Activated CD8-positive, alpha-beta memory T cell treated with anti-CD3 and anti-CD28 coated beads, Interleukin-2, amount 50 U/mL, for 24 hours (primary cell): ENCODE results near the gene TPH1.

Experiments used
- DNase-seq: peaks from one replicate; pipeline ENCODE4 v3.0.0-alpha.2; 2020; ENCODE audit errors: extremely low read depth

Gene TPH1

DNA sequence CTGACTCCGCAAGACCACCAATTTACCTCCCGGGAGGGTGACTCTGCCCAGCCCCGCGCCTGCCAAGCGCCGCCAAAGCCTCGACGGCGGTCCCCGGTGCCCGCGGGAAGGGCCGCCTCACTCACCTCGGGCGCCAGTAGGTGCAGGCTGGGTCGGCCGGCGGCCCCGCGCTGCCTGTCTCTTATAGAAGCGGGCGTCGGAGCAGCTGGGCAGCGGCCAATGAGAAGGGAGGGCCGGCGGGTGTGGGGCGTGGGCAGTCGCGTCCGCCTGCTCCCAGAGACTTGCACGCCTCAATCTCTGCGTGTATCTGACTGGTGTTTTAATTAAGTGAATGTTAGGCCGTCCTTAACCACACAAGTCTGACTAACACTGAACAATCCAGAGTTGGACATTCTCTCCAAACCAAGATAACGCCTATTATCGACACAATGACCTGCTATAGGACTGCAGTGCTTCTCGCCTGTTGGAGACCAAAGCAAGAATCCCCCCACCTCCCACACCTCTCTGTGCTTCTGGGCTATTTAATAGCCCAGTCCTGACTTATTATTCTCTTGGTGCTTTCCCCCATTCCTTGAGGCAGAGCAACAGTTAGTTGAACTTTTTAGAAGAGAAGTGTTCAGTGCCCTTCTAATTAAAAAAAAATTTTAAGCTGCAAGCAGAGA, at the start of gene TPH1:
Gene TPH1, minus strand, starts transcription at position 154 of the 662 bp plus-strand sequence. CDS start 5,507 bp downstream, outside the sequence.
- no peak for DNase-seq

DNA sequence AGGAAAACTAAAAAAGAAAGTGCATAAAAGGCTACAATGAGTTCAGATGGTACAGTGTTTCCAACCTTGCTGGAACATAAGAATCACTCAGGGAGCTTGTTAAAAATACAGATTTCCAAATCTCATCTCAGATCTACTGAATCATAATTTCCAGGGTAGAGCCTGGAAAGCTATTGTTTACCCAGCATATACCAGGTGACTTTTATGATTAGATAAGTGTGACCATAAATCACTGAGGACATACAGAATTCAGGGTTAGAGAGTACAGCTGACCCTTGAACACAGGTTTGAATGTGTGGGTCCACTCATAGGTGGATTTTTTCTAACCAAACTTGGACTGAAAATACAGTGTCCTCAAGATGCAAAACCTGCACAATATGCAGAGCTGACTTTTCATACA, 47.9 kb upstream of the TPH1 start:
- no peak for DNase-seq

DNA sequence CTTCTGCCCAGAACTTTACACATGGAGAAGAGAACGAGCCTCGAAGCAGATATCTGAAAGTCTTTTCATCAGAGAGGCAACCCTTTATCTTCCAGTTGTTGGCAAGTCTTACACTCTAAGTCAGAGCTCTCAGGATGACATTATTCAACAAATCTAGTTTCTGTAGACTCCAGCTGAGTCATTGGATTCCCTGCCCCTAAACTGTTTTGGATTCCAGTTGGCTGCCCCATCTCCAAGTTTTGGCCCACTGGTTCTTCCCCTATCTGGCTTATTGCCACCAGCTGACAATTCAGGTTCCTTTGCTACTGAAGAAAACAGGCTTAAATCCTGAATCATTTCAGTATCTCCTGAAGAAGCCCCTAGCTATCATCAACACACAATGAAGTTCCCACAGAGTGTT, 45.7 kb upstream of the TPH1 start:
- no peak for DNase-seq

DNA sequence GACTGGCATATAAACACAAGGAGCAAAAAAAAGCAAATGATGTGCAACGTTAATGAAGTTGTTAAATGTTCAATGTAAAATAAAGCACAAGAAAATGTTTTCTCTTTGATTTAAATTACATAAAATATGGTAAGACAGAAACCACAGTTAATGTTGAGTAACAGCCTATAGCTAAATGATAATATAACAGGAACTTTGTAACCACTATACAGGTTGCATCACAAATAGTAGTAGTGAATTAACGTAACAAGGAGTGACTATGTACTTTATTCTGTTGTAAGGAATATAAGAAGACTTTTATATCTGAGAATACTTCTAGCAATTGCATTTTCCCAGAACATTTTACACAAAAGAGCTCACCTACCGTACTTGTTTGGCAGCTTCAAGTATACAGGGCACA, 42.9 kb upstream of the TPH1 start:
- no peak for DNase-seq

DNA sequence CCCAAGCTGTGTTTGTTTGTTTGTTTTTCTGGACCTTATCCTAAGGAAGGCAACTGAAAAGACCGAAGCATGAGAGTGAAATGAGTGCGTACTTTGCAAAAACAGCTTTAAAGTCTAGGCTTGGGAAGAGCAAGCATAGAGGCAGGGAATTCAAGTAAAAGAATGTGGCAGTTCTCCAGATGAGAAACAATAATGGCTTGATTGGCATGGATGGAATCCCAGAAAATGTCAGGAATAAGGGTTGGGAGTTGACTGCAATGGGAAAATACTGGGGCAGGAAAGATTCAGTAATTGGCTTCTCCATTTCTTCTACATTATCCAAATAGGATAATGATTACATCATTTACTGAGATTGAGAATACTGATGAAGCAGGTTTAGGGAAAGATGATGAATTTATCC, 42.3 kb upstream of the TPH1 start:
- DNase-seq: no peak

DNA sequence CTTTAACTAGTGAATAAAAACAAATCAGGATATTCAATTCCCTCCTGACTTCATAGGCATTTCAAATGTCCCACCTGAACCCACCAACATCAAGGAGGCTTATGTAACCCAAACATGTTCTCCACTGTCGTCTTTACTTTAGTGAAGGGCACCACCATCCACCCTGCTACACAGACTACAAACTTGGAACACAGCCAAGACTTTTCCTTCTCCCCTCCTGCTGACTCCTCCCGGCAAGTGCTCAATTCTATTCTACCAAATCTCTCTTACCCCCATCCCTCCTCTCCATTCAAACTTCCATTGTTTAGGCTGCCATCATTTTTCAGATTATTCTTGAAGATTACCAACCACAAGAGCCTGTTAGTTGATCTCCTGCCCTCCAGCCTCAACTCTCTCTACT, 35.5 kb upstream of the TPH1 start:
- DNase-seq: no peak

DNA sequence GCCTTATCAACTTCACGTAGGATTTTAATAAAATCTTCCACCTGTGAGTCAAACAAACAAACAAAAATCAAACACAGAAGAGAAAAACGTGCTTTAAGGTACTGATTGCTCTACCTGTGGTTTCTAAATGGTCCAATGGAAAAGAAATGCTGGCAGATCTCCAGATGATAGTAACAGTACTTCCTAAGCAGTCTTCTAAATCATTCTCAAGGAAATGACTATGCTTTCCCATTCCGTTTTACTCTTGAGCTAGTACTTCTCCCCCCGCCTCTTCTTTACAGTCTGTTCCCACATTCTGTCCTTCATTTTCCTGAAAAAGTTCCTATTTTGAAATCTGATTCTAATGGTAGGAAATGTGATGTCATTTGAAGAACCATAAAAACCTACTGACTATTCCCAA, 34.4 kb upstream of the TPH1 start:
- no peak for DNase-seq

DNA sequence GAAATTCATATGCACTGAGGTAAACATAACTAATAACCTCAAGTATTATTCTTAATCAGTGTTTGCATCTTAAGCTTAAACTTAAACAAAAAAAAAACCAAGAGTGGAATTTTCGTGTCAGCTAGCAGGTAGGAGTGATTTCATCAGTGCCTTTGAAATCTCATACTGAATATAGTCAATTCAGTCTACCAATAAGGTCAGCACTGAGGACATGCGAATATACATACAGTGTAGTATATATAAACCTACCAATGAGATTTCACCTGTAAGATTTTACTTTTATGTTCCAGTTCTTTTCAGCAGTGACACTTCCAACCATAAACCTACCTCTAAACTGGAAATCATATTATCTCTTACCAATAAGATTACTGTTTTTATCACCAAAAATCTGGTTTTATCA, 32.8 kb upstream of the TPH1 start:
- DNase-seq: no peak

DNA sequence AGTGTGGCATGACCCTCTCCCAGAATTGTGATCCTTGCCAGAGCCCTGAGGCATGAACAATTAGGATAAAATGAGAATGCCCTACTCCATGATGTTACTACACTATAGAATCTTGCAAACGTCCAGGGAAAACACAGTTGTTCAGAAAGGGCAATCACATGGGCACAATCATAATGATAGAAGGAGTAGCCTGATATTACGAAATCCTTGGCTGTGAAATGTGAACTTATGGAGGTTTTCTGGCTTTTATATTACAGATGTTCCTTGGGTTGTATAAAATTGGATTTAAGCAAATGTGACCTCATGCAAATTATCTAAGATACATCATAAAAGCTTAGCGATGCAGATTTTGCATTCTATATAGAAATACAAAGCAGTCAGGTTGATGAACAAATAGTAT, 29.4 kb upstream of the TPH1 start:
- no peak for DNase-seq

DNA sequence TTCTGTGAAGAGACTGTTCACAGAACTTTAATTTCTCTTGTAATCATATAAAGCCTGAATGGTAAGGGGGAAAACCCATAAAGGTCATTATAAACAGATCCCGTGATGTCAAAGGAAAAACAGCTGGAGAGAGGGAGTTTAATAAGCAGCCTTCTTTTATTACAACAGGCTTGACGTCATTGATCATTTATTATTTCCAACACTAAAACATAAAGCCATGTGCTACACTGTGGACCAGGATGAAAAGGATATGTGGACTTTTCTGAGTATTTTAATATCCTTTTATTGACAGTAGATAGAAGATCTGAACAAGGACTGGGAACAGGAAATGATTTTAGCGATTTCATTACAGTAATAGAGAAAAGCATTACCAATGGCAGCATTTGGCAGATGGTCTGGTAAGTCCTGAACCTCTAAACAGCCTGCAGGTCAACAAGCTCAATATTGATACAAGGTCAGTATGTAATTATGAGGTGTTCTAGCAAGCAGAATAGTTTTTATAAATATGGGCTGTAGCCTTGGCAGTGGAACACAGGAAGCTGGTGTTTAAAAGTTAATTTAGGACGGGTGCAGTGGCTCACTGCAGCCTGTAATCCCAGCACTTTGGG, 25.1 kb upstream of the TPH1 start:
- no peak for DNase-seq

DNA sequence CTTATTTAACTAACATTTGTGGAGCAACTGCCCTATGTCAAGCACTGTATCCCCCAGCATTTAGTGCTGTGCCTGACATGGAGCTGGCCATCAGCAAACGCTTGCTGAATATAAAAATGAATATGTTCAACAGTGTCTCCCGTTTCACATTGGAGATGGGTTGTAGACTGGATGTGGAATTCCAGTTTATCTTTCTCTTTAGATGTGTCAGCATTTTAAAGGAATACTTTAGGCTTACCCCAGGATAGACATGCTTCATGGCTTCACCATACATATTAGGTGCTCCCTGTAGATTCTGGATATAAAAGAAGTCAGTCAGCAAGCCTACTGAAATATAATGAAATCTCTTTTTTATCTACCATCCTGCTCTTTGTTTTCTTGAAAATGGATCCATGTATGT, 21.3 kb upstream of the TPH1 start:
- no peak for DNase-seq

DNA sequence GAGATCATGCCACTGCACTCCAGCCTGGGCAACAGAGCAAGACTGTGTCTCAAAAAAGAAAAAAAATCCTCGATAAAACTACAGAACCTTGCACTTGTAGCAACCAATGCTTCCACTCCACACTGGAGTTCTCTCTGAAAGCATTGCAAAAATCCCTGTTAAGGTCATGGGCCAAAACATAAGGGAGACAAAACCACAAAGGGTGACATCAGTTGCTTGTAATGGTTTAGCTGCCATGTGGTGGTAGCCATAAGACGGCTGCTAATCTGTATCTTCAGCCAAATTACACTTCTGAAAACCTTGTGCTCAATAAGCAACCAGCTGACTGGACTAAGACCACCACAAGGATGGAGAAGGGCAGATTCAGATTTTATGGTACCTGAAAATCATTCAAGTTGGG, 20.6 kb upstream of the TPH1 start:
- DNase-seq: no peak

DNA sequence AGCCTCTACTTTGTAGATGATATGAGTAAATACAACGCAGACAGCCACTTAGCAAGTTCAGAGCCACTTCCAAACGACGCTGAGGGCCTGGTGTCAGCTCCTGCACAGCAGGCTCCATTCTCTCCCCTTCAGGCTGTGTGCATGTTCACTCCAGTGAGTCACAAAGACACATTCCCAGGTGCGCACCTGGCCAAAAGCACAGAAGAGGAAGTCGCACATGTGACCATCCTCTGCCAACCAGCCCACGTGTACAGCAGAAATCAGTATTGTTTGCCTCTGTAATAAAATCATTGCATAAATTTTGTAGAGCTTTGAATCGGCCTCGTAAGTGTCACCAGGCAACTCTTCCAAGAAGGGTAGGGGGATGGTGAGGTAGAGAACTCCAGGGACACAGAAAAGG, 19.5 kb upstream of the TPH1 start:
- no peak for DNase-seq

DNA sequence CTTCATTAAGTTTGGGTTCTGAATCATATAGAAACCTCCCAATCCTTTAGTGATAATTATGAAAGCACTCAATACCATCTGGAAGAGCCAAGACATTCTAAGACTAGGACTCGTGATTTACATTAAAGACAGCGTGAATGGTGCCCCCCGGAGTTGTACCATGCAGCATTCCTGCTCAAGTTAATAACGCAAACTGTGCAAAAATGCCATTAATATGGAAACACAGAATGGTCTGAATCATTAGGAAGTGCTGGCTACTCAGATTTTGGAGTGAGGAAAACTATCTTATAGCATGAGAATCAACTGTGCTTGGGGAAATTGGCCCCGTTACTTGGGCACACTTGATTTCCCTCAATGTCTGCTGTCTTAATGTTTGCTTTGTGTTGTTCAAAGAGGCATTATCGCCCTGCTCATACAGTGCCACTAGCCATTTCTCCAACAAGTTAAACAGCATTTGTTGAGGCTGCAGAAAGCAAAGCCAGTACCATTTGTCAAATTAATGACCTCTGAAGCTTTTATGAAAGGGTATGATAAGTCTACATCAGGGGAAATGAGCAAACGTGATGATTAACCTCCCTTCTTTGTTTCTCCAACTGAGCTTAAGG, 18.5 kb upstream of the TPH1 start:
- no peak for DNase-seq

DNA sequence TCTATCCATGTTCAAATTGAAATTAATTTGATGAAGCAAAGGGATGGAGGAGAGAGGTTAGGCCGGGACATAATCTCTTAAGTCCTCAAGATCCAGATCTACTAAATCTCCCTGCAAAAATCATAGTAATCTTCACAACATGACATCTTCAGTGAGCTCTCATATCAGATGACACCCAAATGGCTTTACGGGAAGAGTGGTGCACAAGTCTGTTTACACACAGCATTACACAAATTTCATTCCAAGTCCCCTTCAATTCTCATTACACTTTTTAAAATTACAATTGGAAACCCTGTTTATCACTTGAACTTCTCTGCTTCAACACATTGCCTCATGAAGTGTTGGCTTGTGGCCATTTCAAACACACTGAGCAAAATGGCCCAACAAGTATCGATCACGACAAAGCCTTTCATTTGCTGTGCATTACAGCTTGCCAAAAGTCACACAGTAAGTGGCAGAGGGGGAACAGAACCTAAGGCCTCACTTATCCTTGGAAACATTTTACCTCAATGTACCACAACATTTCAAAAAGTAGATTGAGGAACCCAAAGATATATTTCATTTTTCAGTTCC, 17.9 kb upstream of the TPH1 start:
- no peak for DNase-seq

DNA sequence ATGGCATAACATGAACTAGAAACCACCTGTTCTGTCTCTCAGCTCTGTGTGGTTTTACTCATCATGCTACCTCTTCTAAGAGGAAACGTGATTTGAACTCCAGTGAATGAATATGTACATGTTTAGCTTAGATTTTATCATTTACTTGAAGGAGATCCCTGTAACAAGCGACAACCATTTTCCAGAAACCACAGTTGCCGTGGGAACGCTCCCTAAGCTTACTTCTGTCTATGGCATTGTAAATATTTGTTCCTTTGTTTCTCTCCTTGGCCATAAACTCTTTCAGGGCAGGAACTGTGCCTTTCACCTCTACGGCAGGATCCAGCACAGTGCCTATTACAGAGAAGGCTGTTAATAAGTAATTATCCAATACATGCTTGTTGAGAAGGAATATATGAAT, 17.1 kb upstream of the TPH1 start:
- DNase-seq: no peak

DNA sequence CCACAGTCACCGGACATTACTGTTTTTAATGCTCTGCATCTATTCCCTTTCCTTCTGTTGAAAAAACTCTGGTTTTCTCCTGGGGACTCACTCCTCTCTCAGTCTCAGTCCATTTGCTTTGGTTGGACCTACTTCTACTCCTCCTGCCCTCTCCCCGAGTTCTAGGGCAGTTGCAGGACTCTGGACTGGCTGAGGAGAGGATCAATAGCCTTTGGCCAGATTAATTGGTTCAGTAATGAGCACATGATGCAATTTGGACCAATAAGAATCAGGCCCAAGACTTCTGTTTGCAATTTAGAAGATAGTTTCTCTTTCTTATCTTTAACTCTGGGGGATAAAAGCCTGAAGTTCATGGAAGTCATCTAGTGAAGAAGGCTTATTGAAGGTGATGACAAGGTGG, 15.3 kb upstream of the TPH1 start:
- no peak for DNase-seq

DNA sequence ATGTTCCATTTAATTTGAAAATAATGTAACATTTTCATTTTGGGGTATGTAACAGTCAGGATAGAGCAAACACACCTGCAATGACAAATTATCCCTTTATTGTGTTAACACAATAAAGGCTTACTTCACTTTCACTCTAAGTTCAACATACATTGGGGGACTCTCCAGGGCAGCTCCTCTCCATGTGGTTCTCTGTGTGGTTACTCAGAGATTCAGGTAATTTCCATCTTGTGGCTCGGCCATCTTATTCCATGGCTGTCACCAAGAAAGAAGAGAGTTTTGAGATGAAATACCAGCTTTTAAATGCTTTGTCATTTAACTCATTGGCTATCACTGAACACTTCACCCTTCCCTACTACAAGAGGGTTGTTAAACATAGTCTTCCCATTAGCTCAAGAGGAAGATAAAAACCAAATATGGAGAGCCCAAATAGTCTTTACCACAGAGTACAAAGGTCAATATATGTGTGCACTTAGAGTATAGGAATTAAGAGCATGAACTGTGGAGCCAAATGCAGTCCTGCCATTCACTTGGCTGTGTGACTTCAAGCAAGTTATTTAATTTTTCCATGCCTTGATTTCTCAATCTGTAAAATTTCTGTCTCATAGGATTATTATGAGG, 10.6 kb upstream of the TPH1 start:
- no peak for DNase-seq

DNA sequence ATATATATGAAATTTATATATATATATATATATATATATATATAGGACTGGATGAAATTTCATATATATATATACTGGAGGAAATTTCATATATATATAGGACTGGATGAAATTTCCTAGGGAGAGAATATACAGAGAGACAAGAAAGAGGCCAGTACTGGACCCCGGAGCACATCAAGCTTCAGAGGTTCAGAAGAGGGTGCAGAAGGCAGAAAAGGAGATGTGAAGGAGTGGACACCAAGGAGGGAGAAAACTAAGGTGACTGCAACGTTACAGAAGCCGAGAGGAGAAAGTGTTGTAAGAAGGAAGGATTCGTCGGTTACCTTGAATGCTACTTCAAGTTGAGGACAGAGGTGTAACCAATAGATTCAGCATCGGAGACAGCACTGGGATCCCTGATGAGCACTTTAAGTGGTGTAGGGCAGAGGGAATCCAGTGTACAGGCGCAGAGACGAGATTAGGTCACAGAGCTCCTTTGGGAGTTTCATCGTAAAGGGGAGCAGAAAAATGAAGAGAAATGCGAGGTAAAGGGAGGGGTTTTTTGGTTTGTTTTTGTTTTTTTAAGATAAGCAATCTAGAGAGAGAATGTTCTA, 8.5 kb upstream of the TPH1 start:
- DNase-seq: no peak

DNA sequence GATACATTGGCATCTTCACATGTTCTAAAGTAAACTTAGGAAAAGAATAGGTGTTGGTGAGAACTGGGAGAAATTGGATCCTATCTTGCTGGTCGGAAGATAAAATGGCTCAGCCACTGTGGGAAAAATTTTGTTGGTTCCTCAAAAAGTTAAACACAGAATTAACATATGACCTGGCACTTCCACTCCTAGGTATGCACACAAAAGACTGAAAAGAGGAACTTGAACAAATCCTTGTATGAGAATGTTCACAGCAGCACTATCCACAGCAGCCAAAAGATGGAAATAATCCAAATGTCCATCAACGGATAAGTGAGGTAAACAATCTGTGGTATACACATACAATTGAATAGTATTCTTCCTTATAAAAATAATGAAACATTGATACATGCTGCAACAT, 4.8 kb upstream of the TPH1 start:
- DNase-seq: no peak

DNA sequence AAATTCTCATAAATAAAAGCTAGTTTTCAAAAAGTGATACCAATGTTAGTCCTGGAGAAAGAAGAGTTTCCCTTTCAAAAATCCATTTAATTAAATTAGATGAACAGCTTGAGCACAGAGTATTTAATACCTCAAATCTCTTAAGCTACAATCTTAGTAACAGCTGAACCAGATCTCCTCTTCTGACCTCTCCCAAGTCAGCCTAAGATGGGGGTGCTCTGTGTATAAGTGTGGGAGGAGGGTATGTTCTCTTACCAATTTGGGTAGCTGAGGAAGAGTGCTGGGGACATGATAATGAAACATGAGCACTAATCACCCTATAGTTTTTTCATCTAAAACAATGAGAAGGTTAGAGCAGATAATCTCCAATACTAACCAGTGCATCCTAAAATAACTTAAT, 9.6 kb downstream of the TPH1 start:
- DNase-seq: no peak

DNA sequence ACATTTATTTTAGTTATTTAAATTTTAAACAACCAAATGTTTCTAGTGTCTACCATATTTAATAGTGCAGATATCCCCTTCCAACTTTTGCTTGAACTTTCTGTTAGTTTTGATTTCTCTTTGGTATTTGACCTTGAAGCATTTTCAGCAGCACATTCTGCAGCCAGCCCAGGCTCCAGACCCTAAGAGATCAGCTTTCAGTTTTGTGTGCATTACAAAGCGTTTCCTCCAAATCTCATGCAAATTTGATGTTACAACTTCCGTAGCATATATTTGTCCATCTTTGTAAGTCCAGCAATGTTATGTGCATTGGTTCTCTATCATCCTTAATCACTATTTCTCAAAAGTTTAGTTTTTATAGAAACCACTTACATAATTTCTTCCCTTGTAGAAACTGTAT, 18.6 kb downstream of the TPH1 start:
- DNase-seq: no peak

DNA sequence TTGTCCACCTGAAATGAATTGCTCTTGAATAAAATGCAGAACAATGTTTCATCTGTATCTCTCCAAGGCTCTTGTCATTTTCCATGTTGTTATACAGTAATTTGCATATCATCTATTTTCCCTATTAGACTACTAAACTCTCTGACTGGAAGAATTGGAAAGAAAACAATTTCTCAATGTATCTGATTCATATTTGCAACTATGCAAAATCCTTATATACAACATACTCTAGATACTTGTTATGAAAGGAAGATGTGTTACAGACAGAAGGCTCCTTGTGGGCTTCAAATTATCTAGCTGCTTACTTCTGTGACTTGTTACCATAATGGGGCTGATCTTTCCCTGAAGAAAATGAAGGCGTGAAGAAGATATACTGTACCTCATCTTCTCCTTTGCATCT, 23.6 kb downstream of the TPH1 start:
- DNase-seq: no peak
